HG03196 (cell line): ENCODE measurements around the gene POMP.

Experiments
- ATAC-seq: cut with Tn5 transposase; IDR thresholded peaks from one replicate; pipeline ENCODE4 v1.9.1; 2021; ENCODE audit not compliant: unreplicated experiment

Gene POMP, protein sequence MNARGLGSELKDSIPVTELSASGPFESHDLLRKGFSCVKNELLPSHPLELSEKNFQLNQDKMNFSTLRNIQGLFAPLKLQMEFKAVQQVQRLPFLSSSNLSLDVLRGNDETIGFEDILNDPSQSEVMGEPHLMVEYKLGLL

DNA sequence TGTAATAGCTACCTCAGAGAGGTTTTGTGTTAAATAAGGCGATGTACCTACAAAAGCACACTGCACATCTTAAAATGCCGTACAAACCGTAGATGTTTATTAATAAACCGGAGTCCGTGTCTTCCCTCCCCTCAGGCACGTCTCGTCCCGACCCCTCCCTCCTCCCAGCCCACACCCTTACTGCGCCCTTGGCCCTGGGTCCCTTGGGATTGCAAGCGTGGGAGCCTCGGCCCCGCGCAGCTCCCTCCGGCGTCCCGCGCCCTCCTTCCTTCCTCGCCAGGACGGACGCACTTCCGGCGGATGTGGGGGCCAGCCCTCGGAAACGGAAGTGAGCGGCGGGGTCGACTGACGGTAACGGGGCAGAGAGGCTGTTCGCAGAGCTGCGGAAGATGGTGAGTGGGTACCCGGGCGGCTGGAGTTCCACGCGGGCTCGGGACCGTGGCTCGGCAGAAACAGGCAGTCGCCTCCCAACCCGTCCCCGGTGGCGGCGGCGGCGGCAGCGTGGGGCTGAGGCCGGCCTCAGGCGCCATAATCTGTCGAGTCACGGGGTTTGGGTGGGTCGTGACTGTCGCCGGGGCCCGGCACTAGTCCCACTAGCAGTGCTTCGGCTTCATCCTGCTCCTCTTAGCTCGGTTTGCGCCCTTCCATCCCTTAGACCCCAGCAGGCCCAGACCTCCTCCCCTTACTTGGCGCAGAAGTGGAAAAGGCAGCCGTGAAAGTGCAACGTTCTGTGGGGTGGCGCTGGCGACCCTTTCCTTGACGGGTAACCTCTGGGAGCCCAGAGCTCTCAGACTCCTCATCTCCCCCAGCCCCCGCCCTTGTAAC lies at the start of gene POMP:
Gene POMP, plus strand, starts transcription at position 335 of the 825 bp plus-strand sequence. Its CDS starts 55 bp downstream, at position 390.
- ATAC-seq, result peak; percentile 89

DNA sequence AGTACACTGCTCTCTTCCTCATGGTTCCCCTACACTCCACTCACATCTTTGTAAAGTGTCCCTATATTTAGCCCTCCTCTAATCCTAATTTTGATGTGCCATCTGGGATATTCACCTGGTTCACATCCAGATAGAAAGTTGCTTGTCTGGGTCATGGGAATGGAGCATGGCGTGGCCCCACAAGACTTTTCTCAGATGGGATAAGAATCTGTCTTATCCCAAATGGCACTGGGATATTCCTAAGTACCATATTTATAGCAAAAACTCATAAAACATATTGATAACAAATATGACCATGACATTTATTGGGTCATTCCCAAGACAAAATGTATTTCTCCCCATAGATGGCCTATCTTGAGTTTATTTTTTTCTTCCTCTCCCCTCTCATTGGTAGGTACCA lies 49.5 kb upstream of the POMP start:
- no peak for ATAC-seq

DNA sequence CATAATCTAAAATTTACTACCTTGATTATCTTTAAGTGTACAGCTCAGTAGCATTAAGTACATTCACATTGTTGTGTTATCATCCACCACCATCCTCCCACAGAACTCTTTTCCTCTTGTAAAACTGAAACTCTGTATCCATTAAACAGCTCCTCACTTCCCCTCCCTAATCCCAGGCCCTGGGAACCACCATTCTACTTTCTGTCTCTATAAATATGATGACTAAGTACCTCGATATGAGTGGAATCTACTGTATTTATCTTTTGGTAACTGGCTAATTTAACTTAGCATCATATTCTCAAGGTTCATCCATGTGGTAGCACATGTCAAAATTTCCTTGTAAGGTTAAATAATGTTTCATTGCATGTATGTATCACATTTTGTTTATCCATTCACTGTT lies 49.0 kb upstream of the POMP start:
- no peak for ATAC-seq

DNA sequence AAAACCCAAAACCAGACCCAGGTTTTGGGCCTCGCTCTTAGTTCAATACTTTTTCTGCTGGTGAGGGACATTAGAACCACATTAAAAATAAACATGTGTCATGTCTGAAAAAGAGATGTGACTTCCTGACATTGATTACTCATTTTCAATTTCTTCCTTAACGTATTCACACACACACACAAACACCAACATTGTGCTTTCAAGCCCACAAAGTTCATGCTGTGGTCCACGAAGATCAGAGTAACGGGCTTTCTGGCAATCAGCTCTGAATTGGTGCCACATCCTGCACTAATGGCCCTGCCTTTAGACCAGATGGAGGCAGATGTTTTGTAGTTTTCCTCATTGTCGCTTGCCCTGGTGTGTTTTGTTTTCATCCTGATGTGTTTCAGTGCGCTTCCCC lies 47.9 kb upstream of the POMP start:
- ATAC-seq, result no peak

DNA sequence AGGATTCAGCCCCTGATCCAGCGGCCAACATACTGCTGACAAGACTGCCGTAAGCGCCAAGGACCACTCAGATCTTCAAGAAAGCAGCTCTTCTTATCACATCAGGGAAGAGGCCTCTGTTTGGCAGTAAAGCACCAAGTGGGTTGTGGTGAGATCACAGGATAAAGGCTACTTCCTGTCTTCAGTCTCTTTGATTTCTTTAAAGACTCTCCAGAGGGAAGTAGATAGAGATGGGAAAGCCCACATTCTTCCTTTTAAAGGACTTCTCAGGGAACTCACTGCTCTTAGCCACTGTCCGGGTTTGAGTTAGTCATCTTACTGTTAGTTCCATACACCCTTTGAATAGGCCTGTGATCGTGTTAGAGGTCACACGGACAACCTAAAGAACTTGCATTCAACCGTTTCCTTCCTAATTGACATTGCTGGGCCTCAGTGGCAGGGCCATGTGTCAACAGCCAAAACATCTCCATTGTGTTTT lies 47.2 kb upstream of the POMP start:
- ATAC-seq, result no peak

DNA sequence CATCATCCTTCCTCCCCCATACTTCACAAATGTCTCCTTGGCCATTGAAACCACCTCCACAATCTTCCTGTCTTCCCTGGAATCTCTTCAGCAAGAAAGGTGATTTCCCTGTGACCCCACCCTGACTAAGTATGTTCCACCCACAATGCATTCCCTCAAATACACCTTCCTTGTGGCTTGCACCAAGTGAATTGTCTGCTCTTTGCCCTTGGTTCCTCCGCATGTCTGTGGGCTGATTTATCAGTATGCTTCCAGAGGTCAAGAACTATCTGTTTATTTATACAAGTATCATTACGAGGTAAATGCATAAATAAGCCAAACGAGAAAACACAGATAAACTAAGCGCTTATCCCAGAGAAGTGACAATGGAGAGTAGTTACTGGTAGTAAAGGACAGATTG lies 45.4 kb upstream of the POMP start:
- ATAC-seq, result no peak

DNA sequence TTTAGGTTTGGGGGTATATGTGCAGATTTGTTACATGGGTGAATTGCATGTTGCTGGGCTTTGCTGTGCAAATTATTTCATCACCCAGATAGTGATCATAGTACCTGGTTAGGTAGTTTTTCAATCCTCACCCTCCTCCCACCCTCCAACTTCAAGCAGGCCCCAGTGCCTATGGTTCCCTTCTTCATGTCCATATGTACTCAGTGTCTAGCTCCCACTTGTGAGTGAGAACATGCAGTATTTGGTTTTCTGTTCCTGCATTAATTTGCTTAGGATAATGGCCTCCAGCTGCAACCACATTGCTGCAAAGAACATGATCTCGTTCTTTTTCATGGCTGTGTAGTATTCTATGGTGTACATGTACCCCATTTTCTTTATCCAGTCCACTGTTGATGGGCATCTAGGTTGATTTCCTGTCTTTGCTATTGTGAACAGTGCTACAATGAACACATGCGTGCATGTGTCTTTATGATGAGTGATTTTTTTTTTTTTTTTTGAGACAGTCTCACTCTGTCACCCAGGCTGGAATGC lies 42.9 kb upstream of the POMP start:
- ATAC-seq, result no peak

DNA sequence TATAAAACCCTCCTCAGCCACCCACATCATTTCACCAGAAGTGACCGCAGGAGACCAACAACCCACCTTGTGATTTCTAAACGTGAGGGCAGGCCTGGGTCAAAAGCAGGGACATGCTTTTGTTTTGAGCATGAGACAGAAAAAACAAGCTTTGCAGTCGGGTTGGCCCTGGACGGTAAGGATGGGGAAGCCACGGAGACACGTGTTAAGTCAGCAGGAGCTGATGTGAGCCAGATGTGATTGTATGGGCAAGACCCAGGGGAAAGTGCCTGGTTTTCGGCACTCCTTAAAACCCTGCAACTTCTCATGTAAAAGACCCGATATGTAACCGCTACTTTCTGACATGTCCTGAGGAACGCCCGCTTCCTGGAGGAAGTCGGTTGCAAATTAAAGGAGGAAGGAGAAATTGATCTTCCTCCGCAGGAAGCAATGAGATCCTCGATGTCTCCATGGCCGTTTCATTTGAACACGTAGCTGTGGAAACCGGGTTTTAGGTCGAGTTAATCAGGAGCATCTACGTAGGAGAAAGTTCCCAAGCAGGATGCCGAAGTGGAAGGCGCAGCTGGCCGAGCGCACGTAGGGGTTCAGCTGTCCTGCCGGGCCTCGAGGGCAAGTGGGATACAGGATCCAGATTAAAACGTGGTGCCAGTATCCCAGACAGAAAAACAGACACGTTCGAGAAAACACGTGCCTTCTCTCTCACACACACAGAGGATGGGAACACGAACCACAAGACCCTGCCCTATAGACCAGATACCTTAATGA lies 40.5 kb upstream of the POMP start:
- no peak for ATAC-seq

DNA sequence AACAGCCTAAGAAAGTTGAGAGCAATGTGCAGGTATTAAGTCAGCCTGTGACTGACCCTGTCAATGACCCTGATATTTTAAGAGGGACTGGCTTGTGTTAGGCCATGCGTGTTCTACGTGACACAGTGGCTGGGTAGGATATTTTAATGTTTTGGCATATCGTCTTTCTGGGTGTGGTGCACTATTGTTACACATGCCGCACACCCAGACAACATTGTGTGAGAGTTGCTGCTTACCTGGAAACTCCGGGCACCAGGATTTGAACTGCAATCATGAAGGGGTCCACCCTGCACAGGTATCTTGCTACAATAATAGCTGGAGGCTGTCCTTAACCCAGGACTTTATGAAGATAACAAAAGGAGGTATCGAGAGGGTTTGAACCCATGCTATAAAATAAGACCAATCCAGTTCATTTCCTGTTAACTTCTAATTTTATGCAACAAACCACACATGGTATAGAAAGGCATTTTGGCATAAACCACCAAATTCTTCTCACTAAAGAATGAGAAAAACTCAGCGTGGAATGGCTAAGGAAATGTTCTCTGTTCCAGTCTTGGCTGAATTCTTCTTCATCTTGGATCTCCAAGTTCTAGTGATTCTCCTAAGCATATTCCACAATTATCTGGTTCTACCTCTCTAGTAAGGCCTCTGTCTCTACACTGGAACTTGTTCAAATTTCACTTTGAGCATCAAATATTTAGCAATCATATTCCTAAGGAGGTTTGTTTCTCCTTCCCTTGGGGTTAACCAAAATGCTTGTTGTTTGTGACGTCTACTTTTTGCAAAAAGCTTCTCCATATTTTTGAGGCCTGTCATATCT lies 38.7 kb upstream of the POMP start:
- ATAC-seq, result no peak

DNA sequence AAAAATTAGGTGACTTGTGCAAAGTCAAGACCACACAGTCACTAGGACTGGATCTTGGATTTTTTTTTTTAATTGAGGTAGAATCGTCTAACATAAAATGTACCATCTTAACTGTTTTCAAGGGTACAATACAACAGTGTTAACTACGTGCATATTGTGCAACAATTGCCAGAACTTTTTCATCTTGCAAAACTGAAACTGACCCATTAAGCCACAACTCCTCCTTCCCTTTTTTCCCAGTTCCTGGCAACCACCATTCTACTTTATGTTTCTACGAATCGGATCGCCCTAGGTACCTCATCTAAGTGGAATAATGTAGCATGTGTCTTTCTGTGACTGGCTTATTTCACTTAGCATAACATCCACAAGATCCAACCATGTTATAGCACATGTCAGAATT lies 37.5 kb upstream of the POMP start:
- no peak for ATAC-seq

DNA sequence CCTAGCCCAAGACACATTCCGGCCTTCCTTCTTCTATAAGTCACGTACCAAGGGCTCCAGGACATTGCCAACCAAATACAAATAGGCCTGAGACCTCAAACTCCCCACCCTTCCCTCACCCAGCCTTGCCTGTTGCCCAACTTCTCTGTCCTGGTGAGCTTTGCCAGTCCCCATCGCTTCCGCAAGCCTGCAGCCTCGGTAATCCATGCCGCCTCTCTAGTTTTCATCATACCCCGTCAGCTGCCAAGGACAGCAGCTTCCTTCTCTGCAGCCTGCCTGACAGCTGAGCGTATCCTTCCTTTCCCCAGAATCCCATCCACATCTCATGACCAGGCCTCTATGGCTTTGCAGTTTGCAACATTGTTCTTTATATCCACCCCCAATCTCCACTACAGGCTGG lies 36.6 kb upstream of the POMP start:
- ATAC-seq, result no peak

DNA sequence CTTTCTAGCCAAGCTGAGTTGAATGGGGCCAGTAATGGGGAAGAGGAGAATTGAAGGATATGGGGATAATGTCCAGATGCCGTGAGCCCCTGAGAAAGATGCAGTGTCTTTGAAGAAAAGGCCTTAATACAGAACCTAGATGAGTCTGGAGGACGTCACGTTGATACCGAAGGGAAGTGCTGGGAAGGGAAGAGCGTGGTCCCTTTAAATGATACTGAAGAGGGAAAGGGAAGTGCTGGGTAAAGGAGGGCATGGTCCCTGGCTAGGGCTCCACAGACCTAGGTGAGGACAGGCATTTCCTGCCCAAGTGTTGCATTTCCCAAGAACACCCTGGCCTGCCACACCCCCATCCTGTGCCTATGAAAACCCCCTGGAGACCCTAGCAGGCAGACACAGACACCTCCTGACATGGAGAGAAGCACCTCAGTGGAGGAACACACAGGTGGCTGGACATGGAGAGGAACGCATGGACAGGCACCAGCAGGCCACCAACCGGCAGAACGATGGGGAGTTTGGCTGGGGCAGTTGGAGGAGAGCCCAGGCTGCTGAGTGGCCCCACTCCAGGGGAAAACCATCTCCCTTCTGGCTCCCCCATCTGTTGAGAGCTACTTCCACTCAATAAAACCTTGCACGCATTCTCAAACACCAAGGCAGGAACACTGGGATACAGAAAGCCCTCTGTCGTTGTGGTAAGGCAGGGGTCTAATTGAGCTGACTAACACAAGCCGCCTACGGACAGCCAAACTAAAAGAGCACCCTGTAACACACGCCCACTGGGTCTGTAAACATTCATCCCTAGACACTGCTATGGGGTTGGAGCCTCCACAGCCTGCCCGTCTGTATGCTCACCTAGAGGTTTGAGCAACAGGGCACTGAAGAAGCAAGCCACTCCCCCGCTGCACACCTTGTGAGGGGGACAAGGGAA lies 34.9 kb upstream of the POMP start:
- no peak for ATAC-seq

DNA sequence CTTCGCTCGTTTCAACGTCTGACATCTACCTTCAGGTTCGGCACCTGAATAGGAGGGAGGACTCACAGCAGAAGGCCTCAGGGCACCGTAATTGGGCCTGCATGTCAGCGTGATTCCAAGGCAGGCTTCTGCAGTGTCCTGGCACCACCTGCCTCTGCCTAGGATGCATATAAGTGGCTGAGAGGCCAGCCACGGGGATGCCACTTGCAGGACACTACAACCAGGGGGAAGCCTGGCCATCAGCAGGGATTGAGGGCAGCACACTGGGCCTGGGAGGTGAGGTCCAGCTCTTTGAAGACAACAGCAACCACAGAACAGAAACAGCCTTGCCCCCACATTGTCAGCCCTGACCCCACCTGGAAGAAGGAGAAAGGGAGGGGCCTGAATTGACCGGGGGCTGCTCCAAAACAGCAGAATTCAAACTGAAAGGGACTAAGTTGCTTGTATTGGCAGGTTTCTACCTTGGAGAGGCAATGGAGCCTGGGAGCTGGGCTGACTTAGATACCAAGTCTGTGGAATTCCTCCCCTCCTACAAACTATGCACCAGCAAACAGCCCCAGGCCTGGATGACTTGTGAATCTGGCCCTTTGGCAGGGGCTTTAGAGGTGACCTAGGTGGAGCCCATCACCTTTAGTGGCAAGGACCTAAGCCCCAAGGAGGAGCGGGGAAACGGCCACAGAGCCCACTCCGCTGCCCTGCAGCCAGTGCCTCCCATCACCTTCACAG lies 34.1 kb upstream of the POMP start:
- no peak for ATAC-seq

DNA sequence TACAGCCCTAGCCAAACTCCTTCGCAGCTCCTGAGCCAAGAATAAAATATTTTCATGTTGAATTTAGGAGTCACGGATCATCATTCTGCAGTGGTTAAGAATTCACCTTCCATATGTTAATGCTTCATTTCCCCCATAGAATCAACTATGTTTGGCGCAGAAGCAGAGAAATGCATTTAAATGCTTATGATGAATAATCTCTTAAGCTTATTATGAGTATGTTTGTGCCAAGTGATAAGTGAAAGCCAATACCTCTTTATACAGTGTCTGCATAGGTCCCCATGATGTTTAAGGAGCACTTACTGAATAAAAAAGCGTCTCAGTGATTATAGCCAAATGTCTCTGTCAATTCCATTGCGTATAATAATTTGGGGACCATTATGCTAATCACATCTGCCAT lies 32.7 kb upstream of the POMP start:
- no peak for ATAC-seq

DNA sequence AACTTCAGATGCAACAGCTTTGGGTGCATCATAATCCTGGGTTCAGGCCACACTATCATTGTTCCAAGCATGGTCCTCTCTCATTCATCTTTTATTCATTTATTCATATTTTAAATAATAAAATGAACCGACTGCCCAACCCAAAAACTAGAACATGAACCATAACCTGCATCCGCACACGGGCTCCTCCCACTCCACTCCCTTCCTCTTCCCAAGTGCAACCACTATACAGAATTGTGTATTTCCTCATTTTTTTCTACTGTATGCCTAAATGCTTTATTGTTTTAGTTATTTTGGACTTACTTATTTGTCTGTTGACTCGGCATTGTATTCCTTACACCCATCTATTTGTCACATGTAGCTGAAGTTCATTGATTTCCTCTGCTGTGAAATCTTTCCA lies 30.7 kb upstream of the POMP start:
- ATAC-seq, result no peak

DNA sequence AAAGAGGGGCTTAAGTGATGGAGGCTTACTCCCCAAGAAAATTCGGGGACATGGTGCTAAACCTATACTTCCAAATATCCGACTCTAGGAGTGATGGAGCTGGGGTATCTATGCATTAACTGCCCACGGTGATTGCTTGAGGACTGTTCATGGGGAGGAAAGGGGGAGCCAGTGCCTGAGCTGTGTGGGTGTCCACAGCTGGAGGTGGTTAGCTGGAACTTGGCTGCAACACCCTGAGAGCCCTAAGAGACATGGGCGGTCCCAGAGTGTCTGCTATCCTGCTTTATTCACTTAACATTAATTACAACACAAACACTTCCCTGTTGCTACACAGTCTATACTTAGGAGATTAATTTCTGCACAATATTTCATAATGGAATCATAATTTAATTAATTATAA lies 28.1 kb upstream of the POMP start:
- ATAC-seq, result no peak

DNA sequence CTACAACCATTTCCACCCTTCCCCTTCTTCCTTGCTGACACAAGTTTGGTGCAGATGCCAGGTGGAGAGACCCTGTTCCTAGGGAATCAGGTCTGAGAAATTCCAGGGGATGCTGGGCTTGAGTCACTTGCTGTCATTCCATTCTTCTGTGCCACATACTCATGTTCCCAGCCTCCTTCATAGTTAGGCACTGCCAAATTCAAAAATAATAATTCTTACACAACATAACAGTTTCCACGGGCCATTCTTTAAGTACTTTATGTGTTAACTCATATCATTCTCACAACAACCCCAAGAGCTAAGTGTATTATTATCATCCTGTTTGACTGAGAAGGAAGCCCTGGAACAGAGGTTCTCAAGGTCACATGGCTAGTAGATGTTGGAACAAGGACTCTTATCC lies 27.1 kb upstream of the POMP start:
- ATAC-seq, result no peak

DNA sequence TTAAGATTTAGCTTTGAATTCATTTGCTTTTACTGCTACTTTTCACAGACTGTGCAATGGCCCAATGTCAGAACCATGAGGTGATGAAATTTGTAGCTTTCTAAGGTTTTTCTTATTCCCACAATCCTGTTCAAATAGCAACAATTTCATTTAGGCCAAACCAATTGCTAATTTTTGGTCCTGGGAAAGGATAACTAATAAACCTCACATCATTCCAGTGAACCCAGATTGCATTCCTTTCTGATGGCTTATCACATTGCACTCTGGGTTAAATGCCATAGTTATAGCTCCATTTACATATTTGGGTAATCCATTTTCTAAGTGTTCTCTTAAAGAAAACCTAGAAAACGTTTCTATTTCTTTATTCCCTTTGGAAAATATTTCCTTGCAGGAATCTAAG lies 22.9 kb upstream of the POMP start:
- ATAC-seq, result no peak

DNA sequence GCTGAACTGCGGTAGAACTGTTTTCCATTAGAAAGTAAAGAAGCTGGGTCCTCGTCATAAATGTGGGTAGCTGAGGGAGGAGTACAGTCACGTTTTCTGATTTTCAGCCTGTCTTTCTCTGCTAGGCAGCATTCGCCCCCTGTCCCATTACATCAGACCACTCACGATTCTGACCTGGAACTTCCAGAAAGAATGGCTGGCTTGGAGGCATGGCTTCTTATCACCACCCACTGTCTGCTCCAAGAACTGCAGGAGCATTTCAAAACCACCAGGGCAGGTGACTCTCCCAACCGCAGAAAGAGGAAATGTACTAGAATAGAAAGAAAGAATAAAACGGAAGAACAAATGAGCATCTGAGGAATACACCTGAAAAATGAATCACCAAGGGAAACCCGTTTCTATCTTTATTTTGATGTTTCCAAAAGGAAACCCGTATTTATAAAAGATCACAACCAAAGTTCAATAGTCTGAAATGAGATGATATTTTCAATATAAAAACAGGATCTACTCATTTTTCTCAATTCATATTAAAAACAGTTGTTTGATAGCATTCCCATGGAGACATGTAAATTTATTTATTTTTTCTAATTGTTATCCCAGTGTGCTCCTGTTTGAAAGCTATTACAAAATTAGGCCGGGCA lies 22.1 kb upstream of the POMP start:
- ATAC-seq, result peak; percentile 41
